ENCODE data around the gene SCO2.
A peak's percentile ranks its signal among the peaks of the same experiment; 100 is the strongest.

Gene SCO2, protein sequence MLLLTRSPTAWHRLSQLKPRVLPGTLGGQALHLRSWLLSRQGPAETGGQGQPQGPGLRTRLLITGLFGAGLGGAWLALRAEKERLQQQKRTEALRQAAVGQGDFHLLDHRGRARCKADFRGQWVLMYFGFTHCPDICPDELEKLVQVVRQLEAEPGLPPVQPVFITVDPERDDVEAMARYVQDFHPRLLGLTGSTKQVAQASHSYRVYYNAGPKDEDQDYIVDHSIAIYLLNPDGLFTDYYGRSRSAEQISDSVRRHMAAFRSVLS

GRCh38 chr22:50525104-50525857, at the start of gene SCO2:
Gene SCO2, minus strand, starts transcription at chr22:50525598. Its CDS starts 1,187 bp downstream, at chr22:50524411.
- peak; percentile 97 for DNase-seq

- no peak for DNase-seq
These were observed 49.0 kb upstream of the SCO2 start for GRCh38 chr22:50574383-50574755.

- DNase-seq = no peak
These were observed 48.3 kb upstream of the SCO2 start for GRCh38 chr22:50573491-50574382.

- DNase-seq = no peak
These were observed 47.6 kb upstream of the SCO2 start for GRCh38 chr22:50572965-50573364.

DNA sequence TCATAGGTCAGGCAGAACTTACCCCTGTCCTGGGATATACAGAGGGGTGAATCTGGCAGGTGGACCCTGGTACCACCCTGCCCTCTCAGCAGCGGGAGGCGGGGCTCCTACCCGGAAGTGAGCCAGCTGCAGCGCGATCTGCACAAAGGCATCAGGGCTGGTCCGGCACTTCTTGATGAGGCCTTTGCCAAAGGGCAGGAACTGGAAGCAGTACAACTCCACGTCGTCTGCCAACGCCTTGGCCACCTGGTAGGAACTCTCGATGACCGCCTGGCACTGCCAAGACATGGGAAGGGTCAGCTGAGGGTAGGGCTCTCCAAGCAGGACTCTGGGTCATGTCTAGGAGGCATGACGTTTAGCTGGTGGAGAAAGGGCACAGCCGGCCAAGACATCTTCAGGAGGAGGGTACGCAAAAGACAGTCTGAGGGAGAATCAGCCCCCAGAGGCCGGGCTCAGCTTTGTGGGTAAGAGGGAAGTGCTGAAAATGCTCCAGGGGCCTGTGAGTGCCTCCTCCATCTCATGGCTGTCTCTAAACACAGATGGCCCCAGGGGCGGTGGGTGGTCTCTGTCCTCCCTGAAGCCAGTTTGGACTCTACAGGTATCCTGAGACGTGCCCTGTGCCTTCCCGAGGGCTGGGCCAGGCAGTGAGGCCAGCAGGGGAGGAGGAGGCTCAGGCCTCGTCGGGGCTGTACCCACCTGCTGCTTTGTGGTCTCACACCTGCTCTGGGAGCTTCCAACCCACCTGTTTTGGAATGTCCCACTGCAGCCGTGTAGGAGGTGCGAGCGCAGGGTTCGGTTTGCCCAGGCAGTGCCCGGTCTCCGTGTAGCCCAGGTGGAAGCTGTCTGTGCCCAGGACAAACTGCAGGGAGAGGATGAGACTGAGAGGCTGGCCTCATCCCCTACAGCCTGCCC, 46.1 kb upstream of the SCO2 start:
- DNase-seq = no peak

DNA sequence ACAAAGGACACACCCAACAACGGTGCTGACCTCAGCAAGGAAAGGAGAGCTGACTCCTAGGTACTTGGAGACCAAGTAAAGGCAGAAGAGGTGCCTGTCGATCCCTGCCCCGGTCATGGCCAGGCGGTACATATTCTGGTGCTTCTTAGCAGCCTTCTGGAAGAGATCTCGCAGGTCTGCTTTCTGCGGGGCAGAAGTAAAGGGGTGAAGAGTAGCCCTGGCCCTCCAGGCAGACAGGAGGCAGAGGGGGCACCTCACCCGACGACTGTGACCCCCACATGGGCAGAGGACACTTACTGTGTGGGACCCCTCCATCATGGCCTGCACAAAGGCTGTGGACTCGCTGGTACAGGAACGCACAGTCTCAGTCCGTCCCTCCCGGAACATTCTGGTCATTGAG, 45.5 kb upstream of the SCO2 start:
- DNase-seq = no peak

GRCh38 chr22:50569896-50570535, 44.6 kb upstream of the SCO2 start:
- DNase-seq = no peak

GRCh38 chr22:50569041-50569459, 43.7 kb upstream of the SCO2 start:
- no peak for DNase-seq

- DNase-seq = no peak
These were observed 43.2 kb upstream of the SCO2 start for GRCh38 chr22:50568626-50569025.

DNA sequence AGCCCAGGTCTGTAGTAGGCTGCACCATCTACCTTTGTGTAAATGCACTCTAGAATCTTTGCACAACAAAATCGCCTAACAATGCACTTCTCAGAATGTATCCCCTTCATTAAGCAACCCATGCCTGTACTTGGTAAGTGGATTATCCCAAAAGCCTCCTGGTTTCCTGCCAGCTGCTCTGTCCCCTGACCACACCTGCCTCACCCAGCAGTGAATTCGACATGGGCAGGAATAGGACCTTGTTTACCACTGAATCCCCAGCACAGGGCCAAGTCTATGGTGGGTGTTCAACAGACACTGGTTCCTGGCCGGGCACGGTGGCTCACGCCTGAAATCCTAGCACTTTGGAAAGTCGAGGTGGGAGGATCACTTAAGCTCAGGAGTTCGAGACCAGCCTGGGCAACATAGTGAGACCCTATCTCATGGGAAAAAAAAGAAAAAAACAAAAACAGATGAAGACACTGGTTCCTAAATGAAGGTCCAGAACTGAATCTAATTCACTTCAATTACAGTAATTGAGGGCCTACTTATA, 42.4 kb upstream of the SCO2 start:
- DNase-seq = no peak

- DNase-seq = no peak
These were observed 38.9 kb upstream of the SCO2 start for GRCh38 chr22:50564289-50564688.

DNA sequence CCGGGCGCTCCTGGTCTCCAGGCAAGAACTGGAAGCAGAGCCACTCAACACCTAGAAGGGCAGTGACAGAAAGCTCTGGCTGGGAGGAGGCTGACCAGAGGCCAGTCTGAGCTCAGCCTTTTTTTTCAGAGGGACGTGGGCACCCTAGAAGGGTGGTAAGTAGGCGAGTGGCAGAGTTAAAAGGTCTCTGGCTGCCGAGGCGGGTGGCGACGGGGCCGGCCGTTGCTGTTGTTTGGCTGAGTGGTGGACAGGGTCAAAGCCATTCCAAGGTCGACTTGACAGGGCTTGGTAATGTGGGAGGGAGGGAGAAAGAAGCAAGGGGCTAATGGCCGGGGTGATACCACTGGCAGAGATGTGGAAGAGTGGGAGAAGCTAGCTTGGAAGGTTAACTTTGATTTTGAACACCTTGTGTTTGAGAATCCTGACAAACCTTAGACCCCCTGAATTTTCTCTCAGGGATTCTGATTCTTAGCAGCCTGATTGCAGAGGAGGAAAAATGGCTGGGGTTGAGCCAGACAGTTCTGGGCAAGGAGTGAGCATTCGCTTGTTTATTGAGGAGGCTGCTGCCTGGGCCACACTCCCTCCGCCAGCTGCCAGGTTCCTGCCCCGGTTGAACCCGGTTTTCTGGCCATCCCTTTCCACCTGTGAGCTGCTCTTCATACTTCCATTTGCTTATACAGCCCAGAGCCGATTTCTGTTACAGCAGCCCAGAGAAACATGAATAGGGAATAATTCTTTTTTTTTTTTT, 38.2 kb upstream of the SCO2 start:
- DNase-seq = no peak

GRCh38 chr22:50562523-50563412, 37.4 kb upstream of the SCO2 start, which contains the start of gene SYCE3:
Gene SYCE3, minus strand, starts transcription at chr22:50562919. Its CDS starts 6,514 bp downstream, at chr22:50556405.
- DNase-seq = peak; percentile 96 to 97

DNA sequence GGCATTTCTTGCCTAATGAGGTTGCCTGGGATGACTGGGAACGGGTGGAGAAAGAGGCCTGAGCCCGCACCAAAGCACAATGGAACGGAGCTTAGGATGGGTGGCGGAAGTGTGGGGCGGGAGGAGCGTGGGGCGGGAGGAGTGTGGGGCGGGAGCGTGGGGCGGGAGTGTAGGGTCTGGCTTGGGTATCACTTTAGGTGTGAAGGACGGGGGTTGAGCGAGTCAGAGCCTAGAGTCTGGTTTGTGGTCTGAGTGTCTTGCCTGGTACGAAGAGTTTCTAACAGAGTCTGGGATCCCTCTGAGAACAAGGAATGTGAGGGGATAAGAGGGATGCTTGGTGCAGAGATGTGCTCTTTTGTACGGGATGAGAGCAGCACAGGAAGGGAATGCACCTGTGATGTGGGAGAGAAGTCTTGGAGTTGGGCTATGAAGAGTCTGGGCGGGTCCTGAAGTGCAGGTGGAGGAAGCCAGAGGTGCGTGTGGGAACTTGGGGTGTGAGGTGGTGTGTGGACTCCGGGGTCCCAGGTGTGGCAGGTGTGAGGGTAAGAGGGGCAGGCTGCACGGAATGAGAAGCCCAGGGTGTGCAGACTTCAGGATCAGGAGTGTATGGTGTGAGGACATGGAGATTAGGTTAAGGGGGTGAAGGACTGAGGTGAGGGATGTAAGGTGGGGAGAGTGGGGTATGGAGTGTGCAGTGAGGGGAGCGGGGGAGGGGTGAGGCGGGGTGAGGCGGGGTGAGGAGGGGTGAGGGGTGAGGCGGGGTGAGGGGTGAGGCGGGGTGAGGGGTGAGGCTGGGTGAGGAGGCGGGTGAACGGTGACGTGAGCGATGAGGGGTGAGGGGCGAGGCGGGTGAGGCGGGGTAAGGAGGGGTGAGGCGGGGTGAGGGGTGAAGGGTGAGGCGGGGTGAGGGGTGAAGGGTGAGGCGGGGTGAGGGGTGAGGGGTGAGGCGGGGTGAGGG, 36.3 kb upstream of the SCO2 start:
- no peak for DNase-seq

DNA sequence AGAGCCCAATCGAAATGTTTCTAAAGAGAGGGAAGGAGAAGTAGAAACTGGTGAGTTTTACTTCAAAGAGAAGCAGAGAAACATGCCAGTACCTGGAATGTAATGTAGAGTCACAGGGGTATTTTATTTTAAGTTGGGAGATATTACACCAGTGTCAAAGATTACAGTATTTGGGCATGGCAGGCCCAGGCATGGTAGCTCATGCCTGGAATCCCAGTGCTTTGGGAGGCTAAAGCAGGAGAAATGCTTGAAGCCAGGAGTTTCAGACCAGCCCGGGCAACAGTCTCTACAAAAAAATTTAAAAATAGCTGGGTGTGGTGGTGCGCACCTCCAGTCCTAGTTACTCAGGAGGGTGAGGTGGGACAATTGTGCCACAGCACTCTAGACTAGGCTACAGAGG, 34.6 kb upstream of the SCO2 start:
- DNase-seq = no peak

GRCh38 chr22:50556703-50557102, 31.3 kb upstream of the SCO2 start:
- DNase-seq = no peak

DNA sequence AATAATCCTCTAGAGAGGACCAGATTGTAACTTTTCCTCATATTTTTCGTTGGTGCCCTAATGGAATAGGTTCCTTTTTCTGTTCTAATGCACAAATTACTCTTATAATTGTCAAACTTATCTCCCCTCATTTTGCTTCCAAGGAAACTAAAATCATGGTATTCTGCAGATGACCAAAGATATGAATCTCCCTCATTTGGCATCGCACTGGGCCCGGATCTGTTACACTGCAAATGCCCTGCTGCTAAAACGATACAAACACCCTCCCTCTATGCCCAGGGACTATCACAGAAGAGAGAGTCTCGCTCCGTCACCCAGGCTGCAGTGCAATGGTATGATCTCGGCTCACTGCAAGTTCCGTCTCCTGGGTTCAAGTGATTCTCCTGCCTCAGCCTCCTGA, 27.9 kb upstream of the SCO2 start:
- no peak for DNase-seq

DNA sequence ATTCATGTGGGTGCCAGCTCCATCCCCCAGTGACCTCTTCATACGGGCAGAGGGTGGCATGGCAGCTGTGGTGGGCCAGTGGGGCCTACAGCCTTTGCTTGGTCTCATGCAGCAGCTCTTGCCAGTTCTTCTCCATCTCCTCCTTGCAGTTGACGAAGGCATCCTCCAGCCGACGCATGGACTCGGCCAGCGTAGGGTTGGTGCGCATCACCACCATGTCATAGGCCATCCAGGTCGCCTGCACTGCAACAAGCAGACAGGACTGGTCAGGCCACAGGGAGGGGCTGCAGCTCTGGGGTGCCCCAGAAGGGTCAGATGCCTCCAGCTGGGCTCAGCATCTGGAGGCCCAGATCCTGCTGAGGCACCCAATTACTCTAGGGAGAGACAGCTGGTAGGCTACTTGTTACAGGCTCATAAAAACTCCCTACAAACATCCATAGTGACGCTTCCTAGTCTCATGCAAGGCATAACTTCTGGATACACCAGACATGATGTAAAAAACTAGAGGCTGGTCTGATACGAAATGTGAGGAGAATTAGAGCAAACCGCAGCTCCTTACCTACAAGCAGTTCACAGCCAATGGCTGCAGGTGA, 25.9 kb upstream of the SCO2 start:
- DNase-seq = no peak

Data from CD4-positive, alpha-beta T cell treated with Interleukin-1 beta for 1 hour (primary cell).